Neural cell (in vitro differentiated cells): ENCODE results near the gene CEACAM19. TPM values are rescaled to one million over a fixed set of nuclear protein-coding genes. Genes with fewer than 3 reads are reported as not detected.

Experiments
- H2AFZ ChIP-seq: fragments of 200-600, 300-800 bp; sonication (generic), shearing (Covaris generic); 2 replicates; pipeline ENCODE4 v1.6.0; 2014; ENCODE audit warnings: low read depth, mild to moderate bottlenecking, antibody characterized with exemption, low read length, moderate library complexity
- H3F3A ChIP-seq: fragments of 200-600 bp; shearing (Covaris generic); 2 replicates; pipeline ENCODE4 v1.6.1; 2016; ENCODE audit warnings: mild to moderate bottlenecking, moderate library complexity, mixed read lengths, antibody characterized with exemption, low read length; ENCODE audit not compliant: insufficient read depth, poor library complexity, severe bottlenecking
- H3K27ac ChIP-seq: fragments of 200-600, 300-800 bp; sonication (generic), shearing (Covaris generic); 2 replicates; pipeline ENCODE4 v1.5.1; 2014; ENCODE audit warnings: mild to moderate bottlenecking, low read length, moderate library complexity
- H3K27me3 ChIP-seq: fragments of 300-800, 200-600 bp; sonication (generic), shearing (Covaris generic); 2 replicates; pipeline ENCODE4 v1.6.0; 2014; ENCODE audit warnings: mild to moderate bottlenecking, low read depth, low read length, moderate library complexity; ENCODE audit not compliant: insufficient read depth
- H3K36me3 ChIP-seq: fragments of 300-800, 200-600 bp; sonication (generic), shearing (Covaris generic); 2 replicates; pipeline ENCODE4 v1.5.1; 2014; ENCODE audit warnings: mild to moderate bottlenecking, antibody characterized with exemption, low read length, moderate library complexity; ENCODE audit not compliant: insufficient read depth
- H3K4me2 ChIP-seq: fragments of 300-800, 200-600 bp; sonication (generic), shearing (Covaris generic); 2 replicates; pipeline ENCODE4 v1.6.0; 2014; ENCODE audit warnings: mild to moderate bottlenecking, low read length
- H3K4me3 ChIP-seq: fragments of 300-800, 200-600 bp; sonication (generic), shearing (Covaris generic); 2 replicates; pipeline ENCODE4 v1.5.1; 2014; ENCODE audit warnings: mild to moderate bottlenecking, low read length, moderate library complexity
- H3K79me2 ChIP-seq: fragments of 200-600 bp; shearing (Covaris generic); replicated peaks from 2 replicates; pipeline ENCODE4 v1.6.0; 2014; ENCODE audit warnings: mild to moderate bottlenecking, low read length, moderate library complexity; ENCODE audit not compliant: insufficient read depth
- H3K9ac ChIP-seq: fragments of 300-800, 200-600 bp; sonication (generic), shearing (Covaris generic); 2 replicates; pipeline ENCODE4 v1.6.1; 2016; ENCODE audit warnings: mild to moderate bottlenecking, low read length, mixed read lengths
- H3K9me2 ChIP-seq: fragments of 200-600 bp; shearing (Covaris generic); 2 replicates; pipeline ENCODE4 v1.6.1; 2016; ENCODE audit warnings: mild to moderate bottlenecking, low read length, mixed read lengths; ENCODE audit not compliant: insufficient read depth
- H3K9me3 ChIP-seq: fragments of 200-600, 300-800 bp; sonication (generic), shearing (Covaris generic); 2 replicates; pipeline ENCODE4 v1.6.1; 2016; ENCODE audit warnings: mild to moderate bottlenecking, mixed run types, low read length, moderate library complexity, mixed read lengths
- H4K20me1 ChIP-seq: fragments of 200-600 bp; shearing (Covaris generic); 2 replicates; pipeline ENCODE4 v1.6.1; 2016; ENCODE audit warnings: mild to moderate bottlenecking, mixed run types; ENCODE audit not compliant: insufficient read depth
- CTCF ChIP-seq: fragments of 450-650 bp; IDR thresholded peaks from 2 replicates; pipeline ENCODE4 v1.5.1; 2014; ENCODE audit warnings: antibody characterized with exemption, mild to moderate bottlenecking, moderate library complexity; ENCODE audit not compliant: poor library complexity, severe bottlenecking
- EP300 ChIP-seq: fragments of 450-650 bp; conservative IDR thresholded peaks from 2 replicates; pipeline ENCODE4 v1.6.1; 2014; ENCODE audit warnings: antibody characterized with exemption, mild to moderate bottlenecking, moderate library complexity; ENCODE audit not compliant: poor library complexity, severe bottlenecking
- EZH2 ChIP-seq: fragments of 200-600, 300-800 bp; shearing (Covaris generic), sonication (generic); IDR thresholded peaks from 2 replicates; pipeline ENCODE4 v1.6.1; 2014; ENCODE audit warnings: antibody characterized with exemption, low read length, borderline replicate concordance, mild to moderate bottlenecking; ENCODE audit not compliant: insufficient read depth, poor library complexity, severe bottlenecking
- MXI1 ChIP-seq: fragments of 450-650 bp; conservative IDR thresholded peaks from 2 replicates; pipeline ENCODE4 v1.6.1; 2014; ENCODE audit warnings: antibody characterized with exemption, mild to moderate bottlenecking; ENCODE audit not compliant: poor library complexity, severe bottlenecking
- POLR2AphosphoS5 ChIP-seq: IDR thresholded peaks from 2 replicates; pipeline ENCODE4 v1.6.1; 2012
- RAD21 ChIP-seq: fragments of 450-650 bp; conservative IDR thresholded peaks from 2 replicates; pipeline ENCODE4 v1.6.1; 2014; ENCODE audit warnings: antibody characterized with exemption, mild to moderate bottlenecking, moderate library complexity
- SMC3 ChIP-seq: fragments of 450-650 bp; conservative IDR thresholded peaks from 2 replicates; pipeline ENCODE4 v1.6.1; 2014; ENCODE audit warnings: antibody characterized with exemption, mild to moderate bottlenecking, moderate library complexity; ENCODE audit not compliant: poor library complexity
- TAF1 ChIP-seq: IDR thresholded peaks from 2 replicates; pipeline ENCODE4 v1.6.1; 2012; ENCODE audit warnings: low read depth
- polyA plus RNA-seq: library from polyadenylated mRNA; depleted of rRNA; stranded (reverse); fragments of >200 nt; gene quantifications from 2 replicates; pipeline ENCODE4 v1.2.3, GENCODE V29; 2014

Gene CEACAM19
- polyA plus RNA-seq, 1 donor from 2014 or later, result 1.9 TPM

DNA sequence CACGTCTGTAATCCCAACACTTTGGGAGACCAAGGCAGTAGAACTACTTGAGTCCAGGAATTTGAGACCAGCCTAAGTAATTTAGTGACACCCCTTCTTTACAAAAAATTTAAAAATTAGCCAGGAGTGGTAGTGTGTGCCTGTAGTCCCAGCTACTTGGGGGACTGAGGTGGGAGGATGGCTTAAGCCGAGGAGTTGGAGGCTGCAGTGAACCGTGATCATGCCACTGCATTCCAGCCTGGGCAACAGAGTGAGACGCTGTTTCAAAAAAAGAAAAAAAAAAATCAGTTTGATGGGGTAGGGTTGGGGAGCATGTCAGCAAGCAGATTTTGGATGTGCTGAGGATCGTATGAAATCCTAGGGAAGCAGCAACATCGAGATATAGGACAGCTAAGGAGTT, 4.2 kb downstream of the CEACAM19 start:
- Histone ChIP-seq H2AFZ (no peak overlapping the region), H3K4me3 (no peak overlapping the region), H3K79me2 (no peaks in the 10 kb centered on the region), H3F3A (no peaks in the 10 kb centered on the region), H3K27ac (no peak overlapping the region), H4K20me1 (no peaks in the 10 kb centered on the region), H3K9me3 (no peaks in the 10 kb centered on the region), H3K9ac (no peak overlapping the region), H3K27me3 (no peaks in the 10 kb centered on the region), H3K4me2 (no peak overlapping the region), H3K9me2 (no peaks in the 10 kb centered on the region), H3K36me3 (no peaks in the 10 kb centered on the region)
- TF ChIP-seq SMC3, result no peak

GRCh38 chr19:44677019-44677811, 5.9 kb downstream of the CEACAM19 start:
- Histone ChIP-seq H3F3A (no peaks in the 10 kb centered on the region), H3K27ac (no peak overlapping the region), H3K9me2 (no peaks in the 10 kb centered on the region), H3K36me3 (no peaks in the 10 kb centered on the region), H3K27me3 (no peaks in the 10 kb centered on the region), H3K9me3 (no peaks in the 10 kb centered on the region), H3K9ac (no peak overlapping the region), H3K4me2 (no peak overlapping the region), H3K4me3 (no peak overlapping the region), H2AFZ (no peak overlapping the region), H4K20me1 (no peaks in the 10 kb centered on the region), H3K79me2 (no peaks in the 10 kb centered on the region)
- no peak for TF ChIP-seq RAD21
- TF ChIP-seq EZH2, result no peak
- TF ChIP-seq CTCF, result no peak
- TF ChIP-seq SMC3, result no peak
- TF ChIP-seq MXI1, result no peak
- TF ChIP-seq TAF1, result no peak
- TF ChIP-seq POLR2AphosphoS5, result no peak

GRCh38 chr19:44680536-44680935, 9.3 kb downstream of the CEACAM19 start:
- no peaks in the 10 kb centered on the region for H3K79me2 ChIP-seq
- H3K9ac ChIP-seq, result no peak overlapping the region
- H3F3A ChIP-seq, result no peaks in the 10 kb centered on the region
- H3K9me3 ChIP-seq, result no peaks in the 10 kb centered on the region
- TF ChIP-seq EP300 (no peak), CTCF (no peak), POLR2AphosphoS5 (no peak), SMC3 (no peak), TAF1 (no peak), MXI1 (no peak), EZH2 (no peak)
- no peak overlapping the region for H3K27ac ChIP-seq
- no peak overlapping the region for H3K4me3 ChIP-seq
- no peaks in the 10 kb centered on the region for H4K20me1 ChIP-seq
- no peak overlapping the region for H2AFZ ChIP-seq
- H3K9me2 ChIP-seq, result no peaks in the 10 kb centered on the region
- H3K27me3 ChIP-seq, result no peaks in the 10 kb centered on the region
- no peaks in the 10 kb centered on the region for H3K36me3 ChIP-seq
- no peak overlapping the region for H3K4me2 ChIP-seq
